GM20431 (cell line): Measurements from ENCODE around the gene RYK.

Source experiments
- in situ Hi-C: fragments of 300-500 bp; cut with MseI, MboI; formaldehyde crosslinking; loops from one replicate; pipeline ENCODE4 v1.15.0; 2020; ENCODE audit warnings: low sequenced_read_pairs; ENCODE audit not compliant: unreplicated experiment

RYK gene

DNA sequence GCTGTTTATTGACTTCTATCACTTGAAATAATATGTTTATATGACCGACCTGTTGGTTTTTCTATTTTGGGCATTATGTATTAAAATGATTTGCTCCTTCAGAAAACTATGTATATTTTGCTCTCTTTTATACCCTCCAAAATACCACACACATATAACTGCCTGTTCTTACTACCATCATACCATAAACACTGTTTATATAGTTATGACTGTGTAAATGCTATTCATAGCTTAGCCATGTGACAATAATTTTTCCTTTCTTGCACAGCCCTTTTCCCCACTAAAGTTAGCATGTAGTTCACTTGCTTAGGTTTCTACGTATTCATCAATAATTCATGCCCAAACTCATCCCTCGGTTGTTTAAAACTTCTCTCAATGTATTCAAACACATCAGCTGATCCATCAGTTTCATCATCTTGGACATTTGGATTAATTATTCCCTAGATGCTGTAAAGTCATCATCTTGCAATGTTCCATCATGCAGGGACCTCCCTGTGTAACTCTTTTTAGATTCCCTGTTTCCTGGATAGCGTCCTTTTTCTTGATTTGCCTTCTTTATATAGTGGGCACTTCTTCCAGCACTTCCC, 8.2 kb upstream of the RYK start:
- in situ Hi-C loops = no loop called here

DNA sequence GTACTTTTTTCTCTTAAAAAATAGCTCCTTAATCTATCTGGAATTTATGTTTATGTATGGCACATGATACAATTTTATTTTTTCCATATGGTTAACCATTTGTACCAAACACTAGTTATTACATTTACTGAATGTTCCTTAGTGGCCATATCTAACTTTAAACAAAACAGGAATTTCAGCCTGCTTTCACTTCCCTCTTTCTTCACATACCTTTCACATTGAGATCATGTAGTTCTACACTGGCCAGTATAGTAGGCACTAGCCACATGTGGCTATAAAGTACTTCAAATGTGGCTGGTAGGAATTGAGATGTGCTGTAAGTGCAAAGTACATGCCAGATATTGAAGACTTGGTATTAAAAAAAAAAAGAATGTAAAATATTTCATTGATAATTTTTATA, 4.7 kb upstream of the RYK start:
- in situ Hi-C loops = no loop called here

DNA sequence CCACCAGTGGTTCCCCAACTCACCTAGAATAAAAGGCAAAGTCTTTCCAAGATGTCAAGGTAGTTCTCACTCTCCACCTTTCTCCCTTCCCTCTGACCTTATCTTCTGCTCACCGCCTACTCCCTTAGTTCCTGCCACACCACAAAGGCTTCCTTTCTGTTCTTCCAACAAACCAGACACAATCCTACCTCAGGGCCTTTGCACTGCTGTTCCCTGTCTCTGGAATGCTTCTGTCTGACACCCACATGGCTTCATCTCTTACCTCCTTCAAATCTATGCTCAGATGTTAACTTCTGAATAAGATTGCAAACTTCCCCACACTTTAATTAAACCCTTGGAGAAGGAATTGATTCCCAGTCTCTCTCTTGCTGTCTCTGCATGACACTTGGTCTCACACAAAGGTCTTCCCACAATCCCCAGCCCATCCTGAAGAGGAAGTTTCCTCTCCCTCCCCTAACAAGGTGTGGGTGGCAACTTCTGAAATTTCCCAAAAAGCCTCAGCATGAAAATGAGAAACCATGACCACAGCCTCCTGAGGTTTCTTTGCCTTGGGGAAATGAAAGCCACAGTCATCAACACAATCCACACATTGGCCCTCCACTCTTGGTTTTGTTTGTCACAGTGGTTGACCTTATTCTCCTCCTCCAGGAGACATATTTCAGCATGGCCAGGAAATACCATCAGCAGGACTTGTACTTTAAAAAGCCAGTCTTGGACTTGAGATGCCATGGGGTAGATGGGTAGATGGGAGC, 3.0 kb upstream of the RYK start:
- in situ Hi-C loops = no loop called here

DNA sequence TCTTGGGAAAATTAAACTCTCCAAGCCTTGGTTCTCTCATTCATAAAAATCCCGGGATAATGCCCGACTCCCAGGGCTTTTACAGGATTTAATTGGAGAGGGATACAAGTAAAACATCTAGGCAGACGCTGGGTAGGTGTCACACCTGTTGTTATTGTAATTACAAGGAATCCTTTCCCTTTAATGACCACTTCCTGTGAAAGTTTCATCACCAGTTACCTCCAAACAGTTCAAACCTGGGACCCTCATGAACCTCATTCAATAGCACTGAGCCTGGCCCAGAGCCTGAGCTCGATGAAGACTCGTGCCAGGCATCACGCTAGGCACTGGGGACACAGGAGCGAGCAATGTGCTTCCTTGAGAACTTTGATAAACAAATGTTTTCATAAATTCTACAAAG, 2.1 kb upstream of the RYK start:
- in situ Hi-C loops = no loop called here

DNA sequence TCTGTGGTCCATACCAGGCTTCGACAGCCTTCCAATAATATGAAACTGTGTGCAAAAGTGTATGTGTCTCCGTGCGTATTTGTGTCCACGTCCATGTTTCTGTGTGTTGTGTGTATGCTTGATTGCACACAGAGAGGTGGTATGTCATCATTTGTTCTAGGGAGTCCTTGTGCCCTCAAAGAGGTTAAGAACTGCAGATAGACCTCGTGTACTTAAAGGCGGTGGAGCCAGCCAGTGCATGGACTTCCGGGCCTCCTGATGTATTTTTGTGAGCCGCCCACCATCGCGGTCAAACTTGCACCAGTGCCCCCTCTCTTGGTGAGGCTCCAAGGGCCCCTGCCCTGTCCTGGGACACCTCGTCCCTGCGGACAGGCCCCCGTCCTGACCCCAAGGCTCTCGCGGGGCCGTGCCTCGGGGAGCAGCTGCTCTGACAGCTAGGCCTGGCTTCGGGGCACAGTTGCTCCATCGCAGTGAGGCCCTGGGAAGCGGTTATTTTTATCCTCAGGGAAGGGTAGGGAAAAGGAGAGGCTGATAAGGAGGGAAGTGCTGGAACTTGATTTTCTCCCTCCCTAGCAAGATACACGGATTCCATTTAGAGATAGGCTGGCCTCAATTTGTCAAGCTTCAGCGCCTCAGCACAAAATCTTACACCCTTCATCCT, 1.2 kb upstream of the RYK start:
- in situ Hi-C loops = no loop called here

DNA sequence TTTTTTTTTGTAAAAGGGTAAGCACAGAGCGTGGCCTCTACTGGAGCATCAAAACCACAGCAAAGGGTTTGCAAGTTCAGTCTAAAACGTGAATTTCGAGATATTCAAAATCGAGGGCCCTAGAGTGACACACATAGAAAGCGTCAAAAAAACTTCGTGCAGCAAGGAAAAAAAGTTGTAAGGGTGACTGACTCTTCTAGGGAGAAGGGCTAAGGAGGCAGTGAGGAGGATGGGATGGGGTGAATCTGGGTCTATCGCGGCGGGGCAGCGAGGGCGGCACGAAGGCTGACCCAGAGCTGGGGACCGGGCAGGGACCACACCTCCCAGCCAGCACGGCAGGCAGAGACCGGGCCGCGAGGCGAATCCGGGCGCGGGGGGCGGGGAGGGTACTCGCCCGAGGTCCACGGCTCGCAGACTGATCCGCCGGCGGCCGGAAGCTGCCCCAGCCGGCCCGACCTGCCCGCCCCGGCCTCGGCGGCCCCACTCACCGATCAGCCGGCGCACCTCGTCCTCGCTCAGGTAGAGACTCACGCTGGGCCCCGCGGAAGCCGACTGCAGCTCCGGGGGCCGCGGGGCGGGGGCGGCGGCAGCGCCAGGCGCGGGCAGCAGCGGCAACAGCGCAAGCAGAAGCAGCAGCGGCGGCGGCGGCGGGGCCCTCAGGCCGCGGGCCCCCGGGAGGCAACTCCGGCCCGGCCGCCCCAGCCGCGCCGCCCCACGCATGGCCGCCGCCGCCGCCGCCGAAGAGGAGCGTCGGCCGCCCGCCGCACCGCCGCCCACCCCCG, 533 bp downstream of the RYK start:
- in situ Hi-C loops = no loop called here

DNA sequence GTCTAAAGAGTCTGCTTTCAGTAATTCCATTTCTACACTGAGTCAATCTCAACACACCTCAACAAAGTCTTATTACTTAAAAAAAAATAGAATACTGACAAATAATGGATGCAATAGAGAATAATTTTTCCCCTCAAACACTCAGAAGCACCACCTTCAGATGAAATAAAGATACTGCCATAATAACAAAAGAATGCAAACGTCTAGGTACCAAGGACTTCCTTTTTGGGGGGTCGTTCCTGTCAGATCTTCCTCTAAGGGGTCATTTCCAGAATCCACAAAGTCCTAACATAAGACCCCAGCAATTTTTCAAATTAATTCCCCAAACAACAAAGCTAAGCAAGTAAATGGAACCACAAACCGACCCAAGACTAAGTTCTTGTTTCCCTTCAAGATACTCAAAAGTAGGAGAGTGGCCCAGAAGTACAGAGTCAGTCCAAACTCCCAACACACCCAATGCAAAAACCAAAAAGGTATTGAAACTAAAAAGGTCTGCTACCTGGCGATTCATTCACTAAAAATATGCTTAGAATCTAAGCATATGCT, 1.3 kb downstream of the RYK start:
- in situ Hi-C loops = no loop called here

DNA sequence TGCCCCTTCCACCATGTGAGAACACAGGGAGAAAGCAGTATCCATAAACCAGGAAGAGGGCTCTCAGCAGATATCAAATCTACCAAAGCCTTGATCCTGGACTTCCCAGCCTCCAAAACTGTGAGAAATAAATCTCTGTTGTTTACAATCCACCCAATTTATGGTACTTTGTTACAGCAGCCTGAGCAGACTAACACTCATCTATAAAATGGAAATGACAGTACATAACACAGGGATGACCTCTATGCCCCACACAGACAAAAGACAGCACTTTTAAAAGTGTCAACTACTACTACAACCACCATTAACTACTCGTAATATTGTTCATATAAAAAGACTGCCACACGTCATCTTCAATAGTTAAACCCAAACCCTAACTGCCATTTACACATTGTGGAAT, 5.7 kb downstream of the RYK start:
- in situ Hi-C loops = no loop called here

DNA sequence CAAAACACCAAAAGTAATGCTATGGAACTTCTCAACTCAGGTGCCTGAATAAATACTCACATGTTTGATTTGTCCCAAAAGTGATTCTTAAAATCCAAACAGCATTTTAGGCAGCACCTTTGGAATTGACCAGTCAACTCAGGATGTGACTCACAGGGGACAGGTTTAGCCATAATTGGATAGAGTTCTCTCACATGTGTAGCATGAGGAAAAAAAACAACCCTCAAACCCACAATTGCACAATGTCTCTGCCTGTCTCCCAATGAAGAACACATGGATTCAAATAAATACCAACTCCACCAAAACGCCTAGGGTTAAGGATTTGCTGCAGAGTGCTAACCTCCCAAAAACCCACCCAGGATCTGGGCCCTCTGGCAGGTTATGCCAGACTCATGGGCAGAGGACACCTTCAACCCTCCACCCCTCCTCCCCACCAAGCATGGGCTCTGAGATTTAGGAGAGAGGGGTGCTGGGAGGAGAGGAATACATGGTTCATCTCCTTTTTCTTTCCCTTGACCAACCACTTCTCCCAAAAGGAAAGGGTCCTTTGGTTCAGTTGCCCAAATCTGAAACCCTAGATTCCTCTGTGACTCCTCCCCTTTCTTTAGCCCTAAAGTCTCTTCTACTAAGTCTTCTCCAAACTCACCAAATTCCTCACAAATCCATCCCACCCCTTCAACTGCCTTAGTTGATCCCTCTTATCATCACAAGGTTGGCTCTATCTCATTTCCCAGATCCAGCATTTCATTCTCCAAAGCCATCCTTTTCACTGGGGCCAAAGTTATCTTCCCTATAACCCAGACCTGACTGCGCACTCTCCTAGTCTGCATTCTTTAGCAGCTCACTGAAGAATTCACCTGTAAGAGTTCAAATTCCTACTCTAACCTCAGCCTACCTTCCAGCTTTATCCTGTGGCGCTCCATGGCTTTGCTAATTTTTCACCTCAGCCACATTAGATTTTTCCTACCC, 7.7 kb downstream of the RYK start:
- in situ Hi-C loops = no loop called here

DNA sequence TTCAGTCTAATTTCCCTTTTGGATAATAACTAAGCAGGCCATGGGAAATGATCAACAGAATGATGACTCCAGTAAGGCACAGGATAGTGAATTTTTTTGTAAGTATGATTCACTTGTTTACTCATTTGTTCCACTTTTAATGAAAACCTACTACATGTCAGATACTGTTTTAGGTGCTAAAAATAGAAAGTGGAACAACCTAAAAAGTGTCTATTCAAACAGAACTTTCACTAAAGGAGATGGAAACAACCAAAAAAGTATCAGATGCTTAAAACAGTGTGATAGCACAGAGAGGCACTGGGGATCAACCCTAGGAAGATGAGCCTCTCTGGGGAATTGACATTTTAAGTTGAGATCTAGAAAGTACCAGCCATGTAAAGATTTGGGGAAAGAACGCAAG, 11.1 kb downstream of the RYK start:
- in situ Hi-C loops = no loop called here

DNA sequence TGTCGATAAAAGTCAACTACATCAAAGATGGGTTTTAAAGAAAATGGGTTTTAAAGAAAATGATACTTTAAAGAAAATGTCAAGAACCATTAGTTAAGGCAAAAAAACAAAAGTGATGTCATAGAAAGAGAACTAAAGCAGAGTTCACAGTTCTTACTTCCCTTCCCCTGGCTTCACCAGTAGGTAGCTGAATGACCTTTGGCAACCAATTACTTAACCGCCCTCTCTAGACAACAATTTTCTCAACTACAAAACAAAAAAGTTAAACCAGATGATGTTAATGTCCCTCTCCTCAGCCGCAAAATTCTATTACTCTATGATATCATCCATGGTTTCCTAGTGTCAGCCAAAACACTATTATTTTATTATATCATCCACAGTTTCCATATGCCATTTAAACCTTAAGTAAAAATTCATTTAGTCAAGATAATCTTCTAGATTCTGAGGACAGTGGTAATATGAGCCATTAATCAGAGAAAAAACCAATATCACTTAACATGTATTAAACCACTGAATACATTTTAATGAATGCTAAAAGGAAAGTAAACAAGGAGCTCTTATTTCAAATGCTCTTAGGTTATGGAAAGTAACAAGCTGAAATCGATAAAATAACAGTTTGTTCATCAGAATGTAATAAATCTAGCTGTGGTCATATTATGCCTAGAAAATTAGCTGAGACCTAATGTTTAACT, 13.1 kb downstream of the RYK start:
- in situ Hi-C loops = no loop called here

DNA sequence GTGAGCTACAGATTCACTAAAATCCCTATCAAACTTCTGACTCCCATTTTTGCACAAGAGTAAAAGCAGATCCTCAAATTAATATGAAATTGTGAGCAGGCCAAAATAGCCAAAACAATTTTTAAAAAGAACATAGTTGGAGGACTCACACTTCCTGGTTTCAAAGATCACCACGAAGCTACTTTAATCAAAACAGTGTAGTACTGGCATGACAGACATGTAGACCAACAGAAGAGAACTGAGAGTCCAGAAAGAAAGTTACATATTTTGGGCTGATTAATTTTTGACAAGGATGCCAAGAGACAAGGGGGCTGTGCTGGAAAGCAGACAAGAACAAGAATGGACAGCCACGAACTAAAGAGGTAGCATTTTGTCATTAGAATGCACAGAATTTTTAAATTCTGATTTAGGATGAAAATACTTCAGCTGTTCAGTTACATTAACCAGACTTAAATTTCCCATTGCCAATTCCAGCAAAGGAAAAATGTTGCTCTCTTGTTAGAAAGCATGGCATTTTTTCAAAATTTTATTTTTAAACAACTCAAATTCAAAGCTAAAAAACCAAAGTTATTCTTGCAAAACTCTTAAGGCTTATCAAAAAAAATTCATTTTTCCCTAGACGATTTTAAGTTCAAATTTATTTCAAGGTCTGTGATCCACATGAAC, 14.0 kb downstream of the RYK start:
- in situ Hi-C loops = no loop called here

DNA sequence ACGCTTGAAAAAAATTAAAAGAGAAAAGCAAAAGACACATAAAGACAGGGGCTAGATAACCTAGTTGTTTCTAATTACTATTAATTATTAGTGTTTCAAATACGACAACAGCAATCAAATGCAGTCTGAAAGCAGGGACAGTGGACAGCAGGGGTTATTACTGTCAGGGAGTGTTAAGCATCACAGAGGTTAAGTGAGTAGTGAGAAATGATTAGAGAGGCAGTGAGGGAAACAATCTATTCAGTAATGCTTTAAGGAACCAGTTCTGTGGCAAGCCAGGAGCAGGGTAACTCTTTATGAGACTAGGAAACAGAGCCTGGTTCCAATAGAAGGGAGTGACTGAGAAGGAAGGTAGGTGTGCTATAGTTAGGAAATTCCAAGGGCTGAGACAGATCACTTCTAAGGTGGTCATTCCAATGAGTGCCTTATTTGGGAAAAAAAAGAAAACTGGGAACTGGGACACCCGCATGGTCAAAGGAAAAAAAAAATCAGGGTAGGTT, 15.0 kb downstream of the RYK start:
- in situ Hi-C loops = no loop called here

DNA sequence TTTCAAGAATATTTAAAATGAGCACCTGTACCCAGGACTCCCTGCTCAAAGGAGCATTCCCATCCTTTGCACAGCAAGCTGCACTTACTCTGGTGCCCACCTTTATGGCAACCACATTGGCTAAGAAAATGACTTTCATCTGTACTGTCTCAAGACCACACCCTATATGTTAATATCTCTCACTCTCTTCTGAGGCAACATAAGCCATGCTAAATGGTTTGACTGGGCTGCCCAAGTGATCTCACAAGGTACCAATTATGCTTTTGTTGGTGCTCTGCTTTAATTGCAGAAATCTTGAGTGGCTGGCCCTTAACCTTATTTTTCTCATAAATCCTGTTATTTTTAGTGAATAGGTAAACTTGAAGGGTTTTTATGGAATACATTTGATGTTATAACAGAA, 17.7 kb downstream of the RYK start:
- in situ Hi-C loops = no loop called here

DNA sequence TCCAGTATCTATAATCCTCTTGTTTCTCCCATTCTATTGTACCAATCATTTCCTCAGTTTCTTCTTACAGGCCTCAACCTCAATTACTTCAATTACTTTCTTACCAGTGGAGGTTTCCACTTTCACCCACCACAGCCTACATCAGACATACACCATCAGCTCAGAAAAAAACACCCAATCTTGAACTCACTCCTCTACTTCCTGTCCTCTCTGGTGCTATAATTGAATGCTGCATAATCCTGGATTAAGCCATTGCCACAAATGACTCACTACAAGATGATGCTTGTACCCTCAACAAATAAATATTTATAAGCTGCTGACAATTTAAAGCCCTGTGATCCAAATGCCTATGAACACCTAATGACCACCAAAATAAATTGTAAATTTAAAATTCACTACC, 18.5 kb downstream of the RYK start:
- in situ Hi-C loops = no loop called here

DNA sequence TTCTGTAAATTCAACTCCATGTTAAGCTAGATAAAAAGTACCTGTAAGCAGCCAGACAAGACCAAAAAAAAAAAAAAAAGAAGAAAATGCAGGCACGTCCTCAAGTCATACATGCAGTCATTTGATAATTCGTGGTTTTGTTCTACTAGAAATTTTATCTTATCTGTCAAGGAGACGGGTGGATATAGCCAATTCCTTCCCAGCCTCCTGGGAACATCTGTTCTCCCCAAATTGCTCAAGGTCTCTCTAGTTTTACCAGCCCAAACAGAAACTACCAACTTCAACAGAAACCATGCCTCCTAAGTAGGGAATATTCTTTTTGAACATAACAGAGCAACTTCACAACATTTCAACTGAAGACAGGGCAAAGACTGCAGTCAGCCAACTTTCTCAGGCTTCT, 19.5 kb downstream of the RYK start:
- in situ Hi-C loops = no loop called here

DNA sequence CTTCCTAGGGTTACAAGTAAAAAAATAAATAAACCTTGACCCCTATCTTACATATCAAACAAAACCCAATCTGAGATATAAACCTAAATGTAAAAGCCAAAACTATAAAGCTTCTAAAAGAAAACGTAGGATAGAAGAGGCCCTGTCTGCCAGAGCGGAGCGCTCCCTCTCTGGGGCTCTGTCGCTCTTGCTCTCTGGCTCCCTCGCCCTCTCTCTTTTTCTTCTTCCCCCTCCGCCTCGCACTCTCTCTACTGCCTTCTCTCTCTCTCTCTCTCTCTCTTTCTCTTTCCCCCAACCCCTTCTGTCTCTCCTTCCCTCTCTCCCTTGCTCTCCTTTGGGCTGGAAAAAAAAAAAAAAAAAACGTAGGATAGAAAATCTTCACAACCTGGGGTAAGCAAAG, 21.6 kb downstream of the RYK start:
- in situ Hi-C loops = no loop called here

DNA sequence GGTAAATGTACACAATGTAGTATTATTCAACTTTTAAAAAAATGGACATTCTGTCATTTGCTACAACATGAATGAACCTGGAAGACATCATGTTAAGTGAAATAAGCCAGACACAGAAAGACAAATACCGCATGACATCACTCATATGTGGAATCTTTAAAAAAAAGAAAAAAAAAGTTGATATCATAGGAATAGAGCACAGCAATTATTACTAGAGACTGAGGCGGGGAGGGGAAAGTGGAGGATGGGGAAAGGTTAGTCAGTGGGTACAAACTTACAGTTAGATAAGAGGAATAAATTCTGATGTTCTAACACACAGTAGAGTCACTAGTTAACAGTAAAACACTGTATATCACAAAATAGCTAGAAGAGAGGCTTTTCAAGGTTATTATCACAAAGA, 22.2 kb downstream of the RYK start:
- in situ Hi-C loops = no loop called here
